Fibroblast of pulmonary artery (primary cell): ENCODE data around the gene TMX2.
A peak's percentile ranks its signal among the peaks of the same experiment; 100 is the strongest.
"Not testable (repeated sequence)": the region's sequence is repeated elsewhere in the genome, so short reads cannot be mapped to it uniquely, and the experiment has no call there.

Experiments used
- DNase-seq: peaks from one replicate; pipeline ENCODE4 v3.0.0-alpha.2; 2010; ENCODE audit warnings: low read depth
- H3K4me3 ChIP-seq: replicated peaks from 2 replicates; pipeline ENCODE4 v1.5.1; 2011; ENCODE audit warnings: low read depth, mild to moderate bottlenecking, control low read depth, low read length, moderate library complexity
- CTCF ChIP-seq: IDR thresholded peaks from 2 replicates; pipeline ENCODE4 v1.5.1; 2011; ENCODE audit warnings: mild to moderate bottlenecking, control low read depth, low read length, inconsistent platforms; ENCODE audit errors: missing control alignments

TMX2 gene

DNA sequence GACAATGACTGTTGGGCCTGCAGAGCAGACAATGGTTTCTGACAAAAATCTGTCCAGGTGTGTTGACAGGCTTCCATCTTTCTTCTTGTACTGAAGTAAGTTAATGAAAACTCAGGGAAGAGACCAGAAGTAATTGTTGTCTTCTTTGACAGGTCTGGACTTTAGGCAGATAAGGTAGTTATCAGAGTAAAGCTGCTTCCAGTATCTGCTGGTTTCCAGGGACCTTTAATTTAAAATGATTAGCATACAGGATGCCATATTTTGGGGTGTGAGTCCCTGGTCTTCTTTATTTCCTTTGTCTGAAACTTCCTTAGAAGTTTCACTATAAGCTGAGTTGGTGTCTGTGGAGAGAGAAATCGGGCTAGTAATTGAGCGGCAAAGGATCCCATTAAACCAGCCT is 1.4 kb downstream of the TMX2 start:
- DNase-seq: no peak
- no peak for TF ChIP-seq CTCF
- H3K4me3 ChIP-seq: peak overlapping the region; percentile 100

- DNase-seq, H3K4me3 ChIP-seq: not testable (repeated sequence)
Observed at GRCh38 chr11:57716726-57717125, 4.3 kb downstream of the TMX2 start.

DNA sequence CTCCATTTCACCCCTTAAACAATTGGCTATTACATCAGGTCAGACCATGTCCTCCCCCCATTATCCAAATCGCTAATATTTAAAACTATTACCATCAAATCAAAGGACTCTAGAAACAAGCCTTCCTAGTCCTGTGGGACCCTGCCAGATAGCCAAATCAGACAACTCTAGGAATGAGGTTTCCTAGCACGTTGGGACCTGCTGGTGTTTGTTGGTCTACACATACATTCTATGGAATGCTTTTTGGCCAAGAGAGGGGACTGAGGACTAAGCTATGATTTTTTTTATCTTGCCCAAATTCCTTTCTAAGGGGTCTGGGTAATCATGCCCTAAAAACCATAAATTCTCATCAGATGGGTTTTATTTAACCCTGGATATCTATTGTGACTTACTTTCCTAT is 14.8 kb downstream of the TMX2 start:
- no peak for DNase-seq
- no peak overlapping the region for H3K4me3 ChIP-seq
- no peak for TF ChIP-seq CTCF

- no peak overlapping the region for H3K4me3 ChIP-seq
- no peak for DNase-seq
- TF ChIP-seq CTCF: no peak
Observed at GRCh38 chr11:57728829-57729228, 16.4 kb downstream of the TMX2 start.

- H3K4me3 ChIP-seq: no peak overlapping the region
- no peak for DNase-seq
- TF ChIP-seq CTCF: no peak
Observed at GRCh38 chr11:57729479-57729878, 17.1 kb downstream of the TMX2 start.

- H3K4me3 ChIP-seq: no peak overlapping the region
- DNase-seq: no peak
- TF ChIP-seq CTCF: no peak
Observed at GRCh38 chr11:57732661-57733060, 20.3 kb downstream of the TMX2 start.

DNA sequence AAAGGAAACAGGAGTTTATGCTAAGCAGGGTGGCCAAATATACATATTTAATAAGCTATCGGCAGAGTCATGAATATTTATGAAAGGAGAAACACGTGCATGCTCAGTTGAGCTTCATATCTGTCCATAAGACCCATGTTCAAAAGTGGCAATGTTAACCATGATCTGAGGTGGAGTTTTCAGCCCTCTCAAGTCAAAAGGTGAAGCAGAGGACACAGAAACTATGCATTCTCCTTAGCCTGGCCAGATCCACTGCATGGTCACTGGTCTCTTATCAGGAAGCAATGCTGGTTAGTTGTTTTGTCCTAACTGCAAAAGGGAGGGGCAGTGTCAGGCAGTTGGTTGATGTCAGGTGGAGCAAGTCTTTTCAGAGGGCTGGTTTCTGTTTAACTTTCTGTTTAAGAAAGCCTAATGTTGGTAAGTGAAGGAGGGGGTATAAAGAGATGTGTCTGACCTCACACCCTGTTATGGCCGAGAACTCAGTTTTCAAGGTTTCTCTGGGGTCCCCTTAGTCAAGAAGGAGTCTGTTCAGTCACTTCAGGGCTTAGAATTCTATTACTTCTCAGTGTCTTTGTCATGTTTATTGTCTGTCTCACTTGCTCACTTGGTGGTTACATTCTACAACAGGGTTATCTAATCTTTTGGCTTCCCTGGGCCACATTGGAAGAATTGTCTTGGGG is 23.4 kb downstream of the TMX2 start:
- no peak for TF ChIP-seq CTCF
- no peak for DNase-seq
- no peak overlapping the region for H3K4me3 ChIP-seq
